Tibial nerve (tissue), 4 donors: ENCODE results near the gene CASKIN2. TPM values are rescaled to one million over a fixed set of nuclear protein-coding genes. Genes with fewer than 3 reads are reported as not detected.
A peak's percentile ranks its signal among the peaks of the same experiment; 100 is the strongest.

Experiments
- DNase-seq, 2 donors: peaks; one replicate each; pipeline ENCODE4 v3.0.0-alpha.2; 2019; ENCODE audit warnings: low spot score in 2 of 2
- H3K27ac ChIP-seq, 4 donors: fragments of 200-600 bp; sonication (generic) in 3 of 4; one replicate each; pipeline ENCODE4 v1.5.1; 2017 to 2019; ENCODE audit warnings: mild to moderate bottlenecking in 1 of 4
- H3K27me3 ChIP-seq, 2 donors: fragments of 200-600 bp; sonication (generic) in 1 of 2; one replicate each; pipeline versions ENCODE4 v1.5.1 to v1.6.0; 2017 to 2019
- H3K36me3 ChIP-seq, 3 donors: fragments of 200-600 bp; sonication (generic); one replicate each; pipeline ENCODE4 v1.5.1; 2018 to 2019
- H3K4me1 ChIP-seq, 4 donors: fragments of 200-600 bp; sonication (generic) in 3 of 4; one replicate each; pipeline ENCODE4 v1.5.1; 2017 to 2019
- H3K4me3 ChIP-seq, 4 donors: fragments of 200-600 bp; sonication (generic) in 3 of 4; one replicate each; pipeline ENCODE4 v1.5.1; 2017 to 2019; ENCODE audit warnings: mild to moderate bottlenecking in 1 of 4, moderate library complexity in 1 of 4
- H3K9me3 ChIP-seq, 4 donors: fragments of 200-600 bp; sonication (generic) in 3 of 4; one replicate each; pipeline ENCODE4 v1.5.1; 2017 to 2019
- CTCF ChIP-seq, 5 experiments: fragments of 200-600 bp in 3 of 5; fragments of 450-650 bp in 2 of 5; sonication (generic) in 3 of 5; IDR thresholded peaks; one replicate each; pipeline ENCODE4 v1.5.1; 2016 to 2019; ENCODE audit warnings: antibody characterized with exemption in 5 of 5, mild to moderate bottlenecking in 3 of 5, moderate library complexity in 2 of 5
- EP300 ChIP-seq, 2 donors: sonication (generic); formaldehyde crosslinking; IDR thresholded peaks; one replicate each; pipeline ENCODE4 v1.6.1; 2017; ENCODE audit warnings: antibody characterized with exemption in 2 of 2, mild to moderate bottlenecking in 1 of 2
- POLR2A ChIP-seq, 2 donors: fragments of 450-650 bp; IDR thresholded peaks; one replicate each; pipeline ENCODE4 v1.6.1; 2017; ENCODE audit warnings: antibody characterized with exemption in 2 of 2, mild to moderate bottlenecking in 2 of 2, moderate library complexity in 2 of 2
- WGBS, 2 donors: methylation state at CpG; one replicate each; pipeline ENCODE4 v1.1.5; 2018; 5-methylcytosine and 5-hydroxymethylcytosine counted together
- total RNA-seq, 4 donors: library from RNA; depleted of rRNA; stranded (reverse); fragments of >200 nt; gene quantifications; one replicate each; pipeline ENCODE4 v1.1.0, GENCODE V29; 2016

CASKIN2 gene
- total RNA-seq, 4 donors from 2014 or later: 36.0 to 59.0 (median 51.3) TPM

- H3K4me1 ChIP-seq: no peaks in the 10 kb centered on the region
- H3K27ac ChIP-seq: no peak overlapping the region
- TF ChIP-seq CTCF (IDR thresholded peaks at IDR 0.05) (no peak), POLR2A (IDR thresholded peaks at IDR 0.05) (no peak), EP300 (IDR thresholded peaks at IDR 0.05) (no peak)
- WGBS, 2 donors: 87 to 92% methylated on average over 13 of the region's 13 CpGs
- H3K4me3 ChIP-seq: no peak overlapping the region
- H3K27me3 ChIP-seq: no peaks in the 10 kb centered on the region
- DNase-seq: no peak
- no peaks in the 10 kb centered on the region for H3K36me3 ChIP-seq
- no peaks in the 10 kb centered on the region for H3K9me3 ChIP-seq
These were observed 30.8 kb upstream of the CASKIN2 start for GRCh38 chr17:75546181-75546580.

- Histone ChIP-seq H3K4me3 (no peak overlapping the region), H3K36me3 (no peaks in the 10 kb centered on the region), H3K9me3 (no peaks in the 10 kb centered on the region), H3K27me3 (no peaks in the 10 kb centered on the region), H3K4me1 (no peaks in the 10 kb centered on the region), H3K27ac (no peak overlapping the region)
- DNase-seq: no peak
- no peak for TF ChIP-seq EP300 (IDR thresholded peaks at IDR 0.05)
- TF ChIP-seq POLR2A (IDR thresholded peaks at IDR 0.05): no peak
- no peak for TF ChIP-seq CTCF (IDR thresholded peaks at IDR 0.05)
- 83 to 84% methylated on average over 4 to 8 of the region's 8 CpGs for WGBS, 2 donors
These were observed 28.9 kb upstream of the CASKIN2 start for GRCh38 chr17:75544250-75544649.

GRCh38 chr17:75542728-75543336 is 27.5 kb upstream of the CASKIN2 start:
- TF ChIP-seq POLR2A (IDR thresholded peaks at IDR 0.05) (no peak), CTCF (IDR thresholded peaks at IDR 0.05) (no peak), EP300 (IDR thresholded peaks at IDR 0.05) (no peak)
- no peak overlapping the region for H3K4me3 ChIP-seq
- no peaks in the 10 kb centered on the region for H3K9me3 ChIP-seq
- no peak for DNase-seq
- 74 to 85% methylated on average over 14 to 15 of the region's 15 CpGs for WGBS, 2 donors
- no peaks in the 10 kb centered on the region for H3K36me3 ChIP-seq
- H3K27ac ChIP-seq: no peak overlapping the region
- H3K4me1 ChIP-seq: no peaks in the 10 kb centered on the region
- H3K27me3 ChIP-seq: no peaks in the 10 kb centered on the region

- no peaks in the 10 kb centered on the region for H3K36me3 ChIP-seq
- DNase-seq: no peak
- TF ChIP-seq CTCF (IDR thresholded peaks at IDR 0.05) (no peak), POLR2A (IDR thresholded peaks at IDR 0.05) (no peak), EP300 (IDR thresholded peaks at IDR 0.05) (no peak)
- H3K9me3 ChIP-seq: no peaks in the 10 kb centered on the region
- no peak overlapping the region for H3K27ac ChIP-seq
- no peak overlapping the region for H3K4me3 ChIP-seq
- WGBS, 2 donors: 89 to 90% methylated on average over 8 of the region's 8 CpGs
- H3K27me3 ChIP-seq: no peaks in the 10 kb centered on the region
- no peaks in the 10 kb centered on the region for H3K4me1 ChIP-seq
These were observed 26.9 kb upstream of the CASKIN2 start for GRCh38 chr17:75542229-75542628.

GRCh38 chr17:75540923-75541503 is 25.7 kb upstream of the CASKIN2 start:
- DNase-seq: no peak
- no peaks in the 10 kb centered on the region for H3K27me3 ChIP-seq
- H3K9me3 ChIP-seq: no peaks in the 10 kb centered on the region
- no peak overlapping the region for H3K4me3 ChIP-seq
- H3K27ac ChIP-seq: peak overlapping the region in 1 of 4 donors; percentile 34
- no peaks in the 10 kb centered on the region for H3K4me1 ChIP-seq
- TF ChIP-seq POLR2A (IDR thresholded peaks at IDR 0.05): no peak
- TF ChIP-seq CTCF (IDR thresholded peaks at IDR 0.05): no peak
- no peak for TF ChIP-seq EP300 (IDR thresholded peaks at IDR 0.05)
- 54 to 65% methylated on average over 4 of the region's 4 CpGs for WGBS, 2 donors
- no peaks in the 10 kb centered on the region for H3K36me3 ChIP-seq
